ENCODE results near the gene APOC3. TPM values are rescaled to one million over a fixed set of nuclear protein-coding genes. Genes with fewer than 3 reads are reported as not detected.

APOC3 gene
- total RNA-seq, 4 donors from 2014 or later, result 2.6 to 36.5 TPM; not detected in 2

DNA sequence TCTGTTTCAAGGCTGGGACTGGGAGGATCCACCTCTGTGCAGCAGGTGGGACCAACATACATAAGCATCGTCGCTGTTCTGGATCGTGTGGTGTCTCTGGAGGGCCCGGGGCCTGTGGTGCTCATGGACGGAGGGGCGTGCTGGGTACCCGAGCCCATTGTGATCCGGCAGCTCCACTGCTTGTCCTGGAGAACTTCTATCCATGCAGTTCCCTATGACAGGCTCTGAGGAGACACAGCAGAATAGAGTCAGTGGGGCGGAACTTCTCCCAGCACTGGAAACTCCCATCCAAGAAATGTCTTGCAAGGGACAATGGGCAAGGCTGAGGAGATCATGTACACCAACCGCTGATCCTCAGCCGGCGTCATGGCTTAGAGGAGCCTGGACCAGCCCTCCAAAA is 19.4 kb downstream of the APOC3 start:
- TF ChIP-seq, protein P1, sequence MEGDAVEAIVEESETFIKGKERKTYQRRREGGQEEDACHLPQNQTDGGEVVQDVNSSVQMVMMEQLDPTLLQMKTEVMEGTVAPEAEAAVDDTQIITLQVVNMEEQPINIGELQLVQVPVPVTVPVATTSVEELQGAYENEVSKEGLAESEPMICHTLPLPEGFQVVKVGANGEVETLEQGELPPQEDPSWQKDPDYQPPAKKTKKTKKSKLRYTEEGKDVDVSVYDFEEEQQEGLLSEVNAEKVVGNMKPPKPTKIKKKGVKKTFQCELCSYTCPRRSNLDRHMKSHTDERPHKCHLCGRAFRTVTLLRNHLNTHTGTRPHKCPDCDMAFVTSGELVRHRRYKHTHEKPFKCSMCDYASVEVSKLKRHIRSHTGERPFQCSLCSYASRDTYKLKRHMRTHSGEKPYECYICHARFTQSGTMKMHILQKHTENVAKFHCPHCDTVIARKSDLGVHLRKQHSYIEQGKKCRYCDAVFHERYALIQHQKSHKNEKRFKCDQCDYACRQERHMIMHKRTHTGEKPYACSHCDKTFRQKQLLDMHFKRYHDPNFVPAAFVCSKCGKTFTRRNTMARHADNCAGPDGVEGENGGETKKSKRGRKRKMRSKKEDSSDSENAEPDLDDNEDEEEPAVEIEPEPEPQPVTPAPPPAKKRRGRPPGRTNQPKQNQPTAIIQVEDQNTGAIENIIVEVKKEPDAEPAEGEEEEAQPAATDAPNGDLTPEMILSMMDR (IDR thresholded peaks at IDR 0.05), result no peak
- TF ChIP-seq EP300 (IDR thresholded peaks at IDR 0.05) (no peak), POLR2A (IDR thresholded peaks at IDR 0.05) (no peak), POLR2AphosphoS5 (IDR thresholded peaks at IDR 0.05) (no peak)
- Histone ChIP-seq H3K27ac (no peak overlapping the region), H3K4me3 (no peak overlapping the region), H3K27me3 (no peaks in the 10 kb centered on the region), H3K9me3 (no peaks in the 10 kb centered on the region), H3K4me1 (peaks cover 23% of the 10 kb centered on the region), H3K36me3 (peaks cover 46% of the 10 kb centered on the region)
- WGBS, result 96% methylated on average over 9 of the region's 12 CpGs
- DNase-seq (ENCODE audit: low spot score in 2 of 2), result no peak

DNA sequence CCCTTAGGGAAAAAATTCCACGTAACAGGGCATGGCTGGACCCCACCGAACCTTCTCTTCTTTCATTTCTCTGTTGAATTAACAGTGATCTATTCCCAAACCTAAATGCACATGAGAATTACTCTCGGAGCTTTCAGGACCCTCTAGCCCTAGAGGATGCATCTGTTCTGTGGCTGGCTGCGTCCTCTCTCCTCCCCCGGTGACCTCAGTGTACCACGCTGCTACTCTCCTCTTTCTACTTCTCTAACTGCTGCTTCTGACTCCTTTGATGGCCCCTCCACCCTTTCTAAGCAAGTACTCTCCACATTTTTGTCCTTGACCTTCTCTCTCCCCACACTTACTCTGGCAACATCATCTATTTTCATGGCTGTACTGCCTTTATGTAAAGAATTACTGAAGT is 19.8 kb downstream of the APOC3 start:
- no peak for DNase-seq (ENCODE audit: low spot score in 2 of 2)
- TF ChIP-seq POLR2AphosphoS5 (IDR thresholded peaks at IDR 0.05), result no peak
- no peak for TF ChIP-seq POLR2A (IDR thresholded peaks at IDR 0.05)
- no peak for TF ChIP-seq EP300 (IDR thresholded peaks at IDR 0.05)
- TF ChIP-seq, protein P1 (IDR thresholded peaks at IDR 0.05), result no peak
- 89% methylated on average over 6 of the region's 6 CpGs for WGBS
- H3K27me3 ChIP-seq, result no peaks in the 10 kb centered on the region
- no peak overlapping the region for H3K27ac ChIP-seq
- peaks cover 45% of the 10 kb centered on the region for H3K36me3 ChIP-seq
- H3K4me3 ChIP-seq, result no peak overlapping the region
- peaks cover 24% of the 10 kb centered on the region for H3K4me1 ChIP-seq
- H3K9me3 ChIP-seq, result no peaks in the 10 kb centered on the region

DNA sequence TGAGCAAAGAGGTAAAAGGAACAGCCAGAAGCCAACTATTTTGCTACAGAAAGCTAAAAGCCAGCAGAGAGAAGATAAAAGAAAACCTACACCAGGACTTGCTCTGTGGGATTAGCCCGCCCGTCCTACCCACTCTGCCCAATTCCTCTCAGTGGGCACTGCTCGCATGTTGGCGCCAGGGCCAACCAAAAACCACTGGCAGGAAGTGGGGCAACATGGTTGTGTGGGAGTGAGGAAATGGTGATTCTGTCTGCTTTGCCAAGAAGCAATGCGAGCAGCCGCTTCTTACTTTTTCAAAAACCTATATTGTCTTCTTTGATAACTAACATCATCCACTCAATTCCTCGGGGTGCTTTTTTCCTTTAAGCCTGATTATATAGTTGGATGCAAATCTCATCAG is 21.9 kb downstream of the APOC3 start:
- Histone ChIP-seq H3K27me3 (no peaks in the 10 kb centered on the region), H3K36me3 (peaks cover 29% of the 10 kb centered on the region), H3K4me3 (no peak overlapping the region), H3K4me1 (peaks cover 24% of the 10 kb centered on the region), H3K27ac (peak overlapping the region; percentile 36), H3K9me3 (no peaks in the 10 kb centered on the region)
- 80% methylated on average over 7 of the region's 7 CpGs for WGBS
- DNase-seq (ENCODE audit: low spot score in 2 of 2), result no peak
- no peak for TF ChIP-seq POLR2A (IDR thresholded peaks at IDR 0.05)
- no peak for TF ChIP-seq POLR2AphosphoS5 (IDR thresholded peaks at IDR 0.05)
- no peak for TF ChIP-seq EP300 (IDR thresholded peaks at IDR 0.05)
- TF ChIP-seq, protein P1 (IDR thresholded peaks at IDR 0.05), result no peak

DNA sequence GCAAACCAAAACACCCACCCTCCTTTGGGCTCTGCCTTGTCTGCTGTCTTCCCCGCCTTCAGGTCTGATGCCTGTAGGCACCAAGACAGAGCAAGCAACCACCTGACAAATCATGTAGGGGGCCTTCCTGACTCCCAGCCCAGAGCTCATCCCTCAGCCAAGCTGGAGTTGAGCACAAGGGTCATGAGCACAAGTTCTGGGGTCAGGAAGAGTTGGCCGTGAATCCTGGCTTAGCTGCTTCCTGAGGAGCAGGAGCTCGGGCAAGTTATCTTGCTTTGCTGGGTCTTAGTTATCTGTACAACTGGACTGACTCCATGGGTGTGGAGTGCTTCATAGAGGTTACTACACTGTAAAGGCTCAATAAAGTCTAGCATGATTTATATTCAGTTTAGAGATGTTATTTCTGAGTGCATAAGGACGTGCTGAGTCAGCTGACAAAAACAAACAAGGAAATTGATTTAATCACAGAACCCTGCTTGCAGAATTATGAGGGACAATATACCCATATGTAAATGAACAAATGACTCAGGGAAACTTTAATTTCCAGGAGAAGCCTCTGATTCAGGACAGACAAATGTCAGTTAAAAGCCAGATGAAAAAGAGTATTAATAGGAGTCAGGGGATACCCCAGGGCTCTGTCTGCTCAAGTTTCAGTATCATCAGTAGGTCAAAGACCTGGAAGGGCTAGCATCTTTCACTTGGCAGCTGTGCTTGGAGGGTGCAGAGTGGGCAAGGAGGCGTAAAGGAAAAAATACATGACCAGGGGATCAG is 22.7 kb downstream of the APOC3 start:
- H3K9me3 ChIP-seq, result no peaks in the 10 kb centered on the region
- peak overlapping the region; percentile 36 for H3K27ac ChIP-seq
- TF ChIP-seq EP300 (IDR thresholded peaks at IDR 0.05) (no peak), POLR2AphosphoS5 (IDR thresholded peaks at IDR 0.05) (no peak), POLR2A (IDR thresholded peaks at IDR 0.05) (no peak)
- TF ChIP-seq, protein P1 (IDR thresholded peaks at IDR 0.05), result no peak
- 52% methylated on average over 5 of the region's 5 CpGs for WGBS
- H3K4me1 ChIP-seq, result peaks cover 24% of the 10 kb centered on the region
- H3K4me3 ChIP-seq, result no peak overlapping the region
- no peak for DNase-seq (ENCODE audit: low spot score in 2 of 2)
- no peaks in the 10 kb centered on the region for H3K27me3 ChIP-seq
- peaks cover 28% of the 10 kb centered on the region for H3K36me3 ChIP-seq

DNA sequence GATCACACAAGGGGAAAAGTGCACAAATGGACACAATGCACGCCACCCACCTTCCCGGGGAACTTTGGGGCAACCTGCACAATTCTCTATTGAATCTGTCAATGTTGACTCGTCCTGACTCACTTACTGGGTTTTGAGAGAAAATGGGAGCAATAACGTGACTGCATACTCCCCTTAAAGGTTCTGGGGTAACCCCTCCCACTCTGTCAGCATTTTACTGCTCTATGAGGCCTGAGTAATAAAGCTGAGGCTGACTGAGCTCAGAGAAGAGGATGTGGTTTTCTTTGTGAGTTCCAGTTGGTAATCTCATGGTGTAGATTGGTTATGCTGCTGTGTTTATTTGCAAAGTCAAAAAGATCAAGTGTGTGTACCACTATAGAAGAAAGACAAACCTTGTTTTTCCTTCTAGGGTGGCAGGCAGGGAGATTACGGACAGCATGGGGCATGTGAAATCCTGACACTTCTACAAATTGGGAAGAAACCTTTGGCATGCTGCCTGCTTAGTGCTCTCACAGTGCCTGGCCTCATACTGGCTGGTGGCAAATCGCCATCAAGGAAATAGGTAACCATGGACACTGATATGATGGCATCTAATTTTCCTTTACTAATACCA is 23.9 kb downstream of the APOC3 start:
- H3K27ac ChIP-seq, result peak overlapping the region; percentile 12
- no peak for DNase-seq (ENCODE audit: low spot score in 2 of 2)
- H3K27me3 ChIP-seq, result no peaks in the 10 kb centered on the region
- no peak overlapping the region for H3K4me3 ChIP-seq
- peaks cover 24% of the 10 kb centered on the region for H3K4me1 ChIP-seq
- no peaks in the 10 kb centered on the region for H3K9me3 ChIP-seq
- TF ChIP-seq EP300 (IDR thresholded peaks at IDR 0.05), result no peak
- TF ChIP-seq POLR2A (IDR thresholded peaks at IDR 0.05), result no peak
- TF ChIP-seq POLR2AphosphoS5 (IDR thresholded peaks at IDR 0.05), result no peak
- TF ChIP-seq, protein P1 (IDR thresholded peaks at IDR 0.05), result no peak
- peaks cover 30% of the 10 kb centered on the region for H3K36me3 ChIP-seq
- WGBS, result 74% methylated on average over 6 of the region's 6 CpGs
